ENCODE data around the gene POP7.

DNA sequence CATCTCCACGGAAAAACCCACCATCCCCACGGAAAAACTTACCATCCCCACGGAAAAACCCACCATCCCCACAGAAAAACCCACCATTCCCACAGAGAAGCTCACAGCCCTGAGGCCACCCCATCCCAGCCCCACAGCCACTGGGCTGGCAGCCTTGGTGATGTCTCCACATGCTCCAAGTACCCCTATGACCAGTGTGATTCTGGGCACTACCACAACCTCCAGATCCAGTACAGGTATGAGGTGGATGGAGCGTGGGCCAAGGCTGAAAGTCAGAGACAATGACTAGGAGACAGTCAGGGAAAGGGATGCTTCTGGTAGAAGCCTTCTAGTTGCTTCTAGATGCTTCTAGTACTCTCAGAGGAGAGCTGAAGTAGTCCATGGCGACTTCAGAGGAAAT, 47.1 kb downstream of the POP7 start:
- TF ChIP-seq, protein P1, sequence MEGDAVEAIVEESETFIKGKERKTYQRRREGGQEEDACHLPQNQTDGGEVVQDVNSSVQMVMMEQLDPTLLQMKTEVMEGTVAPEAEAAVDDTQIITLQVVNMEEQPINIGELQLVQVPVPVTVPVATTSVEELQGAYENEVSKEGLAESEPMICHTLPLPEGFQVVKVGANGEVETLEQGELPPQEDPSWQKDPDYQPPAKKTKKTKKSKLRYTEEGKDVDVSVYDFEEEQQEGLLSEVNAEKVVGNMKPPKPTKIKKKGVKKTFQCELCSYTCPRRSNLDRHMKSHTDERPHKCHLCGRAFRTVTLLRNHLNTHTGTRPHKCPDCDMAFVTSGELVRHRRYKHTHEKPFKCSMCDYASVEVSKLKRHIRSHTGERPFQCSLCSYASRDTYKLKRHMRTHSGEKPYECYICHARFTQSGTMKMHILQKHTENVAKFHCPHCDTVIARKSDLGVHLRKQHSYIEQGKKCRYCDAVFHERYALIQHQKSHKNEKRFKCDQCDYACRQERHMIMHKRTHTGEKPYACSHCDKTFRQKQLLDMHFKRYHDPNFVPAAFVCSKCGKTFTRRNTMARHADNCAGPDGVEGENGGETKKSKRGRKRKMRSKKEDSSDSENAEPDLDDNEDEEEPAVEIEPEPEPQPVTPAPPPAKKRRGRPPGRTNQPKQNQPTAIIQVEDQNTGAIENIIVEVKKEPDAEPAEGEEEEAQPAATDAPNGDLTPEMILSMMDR (IDR thresholded peaks at IDR 0.05) = no peak
- no peak for TF ChIP-seq POLR2A (IDR thresholded peaks at IDR 0.05)
